HG03135 (cell line): ENCODE results near the gene IQSEC2.

Experiments
- ATAC-seq: cut with Tn5 transposase; IDR thresholded peaks from one replicate; pipeline ENCODE4 v1.9.1; 2021; ENCODE audit warnings: mild to moderate bottlenecking, moderate library complexity; ENCODE audit not compliant: unreplicated experiment

Gene IQSEC2

DNA sequence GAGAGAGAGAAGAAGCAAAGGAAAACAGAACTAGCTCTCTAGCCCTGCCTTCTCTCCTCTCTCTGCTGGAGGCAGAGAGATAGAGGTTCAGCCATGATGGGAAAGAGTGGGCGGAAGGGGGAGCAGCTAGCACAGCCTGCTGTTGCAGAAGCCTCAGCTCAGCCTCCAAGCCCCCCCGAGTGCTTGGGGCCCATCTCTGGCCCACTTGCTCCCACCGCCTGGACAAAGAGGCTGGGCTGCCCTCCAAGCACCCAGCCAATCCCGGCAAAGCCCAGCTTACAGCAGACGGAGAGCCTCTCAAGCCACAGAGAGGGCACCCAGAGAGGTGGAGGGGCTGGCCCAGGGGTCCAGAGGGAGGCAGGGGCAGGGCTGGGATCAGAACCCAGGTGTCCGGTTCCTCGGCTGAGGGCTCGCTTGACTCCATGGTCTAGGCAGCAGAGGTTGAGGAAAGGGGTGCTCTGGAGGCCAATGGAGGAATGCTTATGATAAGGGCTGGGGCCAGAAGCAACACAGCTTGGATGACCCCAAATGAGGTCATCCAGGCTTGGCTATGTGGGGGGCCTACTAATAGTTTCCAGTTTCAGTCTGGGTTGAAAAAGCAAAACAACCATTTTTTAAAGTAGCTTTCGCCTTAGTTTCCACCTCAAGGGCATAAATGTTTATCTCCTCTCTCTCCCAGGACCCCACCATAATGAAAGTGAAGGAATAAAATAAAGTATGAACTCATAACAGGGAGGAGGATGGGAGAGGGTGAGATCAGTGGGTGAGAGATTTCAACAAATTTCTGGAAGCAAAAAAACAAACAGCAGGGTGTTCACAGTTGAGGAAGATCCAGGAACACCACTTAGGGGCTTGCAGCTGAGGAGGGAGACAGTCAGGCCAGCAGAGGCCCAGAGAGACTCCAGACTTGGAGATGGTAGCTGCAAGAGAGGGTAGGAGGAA, 24.9 kb upstream of the IQSEC2 start:
- no peak for ATAC-seq

GRCh38 chrX:53305219-53305995, 24.0 kb upstream of the IQSEC2 start:
- ATAC-seq, result no peak

GRCh38 chrX:53303195-53303594, 21.8 kb upstream of the IQSEC2 start:
- no peak for ATAC-seq

DNA sequence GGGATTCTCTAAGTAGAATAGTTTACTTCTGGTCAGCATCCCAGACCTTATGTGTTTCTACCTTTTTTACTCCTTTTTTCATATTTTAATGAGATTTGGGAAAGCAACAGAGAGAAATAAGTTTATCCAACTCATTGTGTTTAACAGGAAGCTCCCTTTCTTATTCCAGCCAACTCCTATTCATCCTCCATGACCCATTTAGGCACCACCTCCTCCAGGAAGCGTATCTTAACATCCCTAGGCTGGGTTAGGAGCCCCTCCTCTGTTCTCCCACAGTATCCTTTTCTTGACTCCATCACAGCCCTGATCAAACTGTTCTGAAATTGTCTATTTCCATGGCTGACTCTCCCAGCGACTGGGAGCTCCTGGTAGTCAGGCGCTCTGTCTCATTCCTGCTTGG, 18.8 kb upstream of the IQSEC2 start:
- ATAC-seq, result no peak

DNA sequence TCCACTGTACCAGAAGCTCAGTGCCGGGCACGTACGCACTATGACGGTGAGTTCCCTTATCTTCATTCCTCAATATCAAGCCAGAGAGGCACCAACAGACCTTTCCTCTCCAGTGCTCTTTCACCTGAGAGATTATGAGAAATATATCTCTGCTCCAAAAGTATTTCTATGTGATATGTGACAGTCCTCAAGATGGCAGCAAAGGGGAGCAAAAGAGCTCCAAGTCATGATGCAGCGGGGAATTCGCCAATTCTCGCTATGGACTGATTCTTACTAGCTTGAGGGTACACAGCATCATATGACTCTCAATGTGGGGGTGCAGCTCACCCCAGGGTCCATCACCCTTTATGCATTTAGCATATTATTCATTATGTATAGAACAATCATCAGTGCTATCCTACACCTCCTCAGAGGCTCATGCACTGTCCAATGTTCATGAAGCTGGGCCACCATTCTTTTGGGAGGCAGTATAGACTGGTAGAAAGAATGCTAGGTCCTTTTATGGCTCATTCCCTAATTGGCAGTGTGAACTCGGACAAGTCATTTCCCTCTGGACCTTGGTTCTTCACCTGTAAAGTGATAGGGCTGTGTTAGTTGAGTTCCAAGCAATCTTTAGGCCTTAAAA, 12.8 kb upstream of the IQSEC2 start:
- no peak for ATAC-seq

GRCh38 chrX:53291596-53291995, 10.2 kb upstream of the IQSEC2 start:
- no peak for ATAC-seq

- no peak for ATAC-seq
Measured at GRCh38 chrX:53290441-53291041, 9.2 kb upstream of the IQSEC2 start.

- ATAC-seq, result no peak
Measured at GRCh38 chrX:53288189-53288588, 6.8 kb upstream of the IQSEC2 start.

DNA sequence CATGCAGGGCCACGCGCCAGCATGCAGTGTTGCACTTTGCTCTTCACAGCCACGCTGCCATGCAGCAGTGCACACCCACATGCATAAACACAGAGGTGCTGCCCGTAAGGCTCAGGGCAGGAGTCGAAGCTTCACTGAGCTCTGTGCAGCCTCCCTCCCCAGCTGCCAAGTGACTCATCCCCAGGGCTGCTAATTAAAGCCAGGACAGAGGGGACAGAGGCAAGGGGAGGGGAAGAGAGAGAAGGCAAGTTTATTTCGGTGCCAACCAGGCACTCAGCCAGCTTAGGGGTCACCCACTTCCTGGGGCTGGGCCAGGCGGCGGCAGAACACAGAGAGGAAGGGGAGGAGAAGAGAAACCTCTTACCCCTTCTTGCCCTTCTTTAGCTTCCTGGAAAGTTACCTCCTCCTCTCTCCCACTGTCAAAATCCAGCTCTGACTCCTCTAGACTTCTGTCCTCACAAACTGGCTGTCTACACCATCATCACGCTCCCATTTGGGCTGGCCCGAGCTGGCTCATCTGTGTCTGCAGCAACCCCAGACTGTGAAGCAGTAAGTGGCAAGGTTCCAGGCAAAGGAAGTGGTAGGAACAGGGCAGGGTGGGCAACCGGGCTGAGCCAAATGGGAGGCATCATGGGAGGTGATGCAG, 6.2 kb upstream of the IQSEC2 start:
- no peak for ATAC-seq

GRCh38 chrX:53286171-53286570, 4.8 kb upstream of the IQSEC2 start:
- no peak for ATAC-seq

DNA sequence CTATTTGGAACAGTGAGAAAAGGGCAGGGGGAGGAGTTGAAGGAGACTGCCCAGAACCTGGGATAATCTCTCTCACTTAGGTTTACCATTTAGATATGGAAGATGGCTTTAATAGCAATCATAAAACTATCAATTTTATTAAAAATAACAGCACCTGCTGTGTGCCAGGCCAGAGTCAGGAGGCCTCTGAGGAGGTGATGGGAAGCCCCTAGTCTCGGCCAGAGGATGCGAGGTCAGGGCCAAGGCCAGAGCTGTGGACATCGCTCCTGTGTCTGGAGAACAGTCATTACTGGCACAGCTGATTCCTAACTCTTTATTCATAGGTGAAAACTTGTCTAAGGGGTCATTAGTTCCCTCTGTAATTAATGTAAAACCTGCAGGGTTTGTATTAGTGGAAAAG, 4.2 kb upstream of the IQSEC2 start:
- ATAC-seq, result no peak

DNA sequence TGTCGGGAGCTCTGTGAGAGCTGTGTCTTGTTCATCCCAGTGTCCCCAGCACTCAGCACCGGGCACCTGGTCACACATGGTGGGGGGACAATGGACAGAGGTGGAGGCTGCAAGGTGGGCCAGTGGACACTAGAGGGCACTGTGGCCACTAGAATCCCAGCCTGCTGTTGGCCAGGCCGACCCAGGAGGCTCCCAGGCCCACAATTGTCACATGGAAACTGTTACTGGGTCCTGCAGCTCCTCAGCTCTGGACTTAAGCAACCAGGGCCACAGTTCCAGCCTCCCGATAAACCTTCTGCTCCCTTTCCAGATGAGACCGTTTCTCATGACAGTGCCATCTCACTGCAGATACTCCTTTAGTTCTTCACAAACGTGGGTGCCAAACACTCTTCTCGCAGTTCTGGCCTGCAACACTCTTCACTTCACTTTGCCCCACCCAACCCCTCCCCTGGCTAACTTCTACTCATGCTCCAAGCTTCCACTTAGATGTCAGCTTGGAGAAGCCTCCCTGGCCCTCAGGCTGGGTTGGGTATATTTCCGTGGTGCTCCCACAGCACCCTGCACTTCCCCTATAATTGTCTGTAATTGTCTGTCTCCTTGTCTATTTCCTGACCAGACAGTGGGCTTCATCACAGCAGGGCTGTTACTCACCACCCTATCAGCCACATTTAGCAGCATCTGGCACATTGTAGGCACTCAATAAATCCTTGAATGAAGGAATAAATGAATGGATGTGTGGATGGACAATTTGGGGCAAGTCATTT, 3.5 kb upstream of the IQSEC2 start:
- no peak for ATAC-seq

- ATAC-seq, result no peak
Measured at GRCh38 chrX:53283567-53283966, 2.2 kb upstream of the IQSEC2 start.

GRCh38 chrX:53283099-53283498, 1.7 kb upstream of the IQSEC2 start:
- no peak for ATAC-seq

GRCh38 chrX:53281963-53282695, 745 bp upstream of the IQSEC2 start:
- no peak for ATAC-seq

DNA sequence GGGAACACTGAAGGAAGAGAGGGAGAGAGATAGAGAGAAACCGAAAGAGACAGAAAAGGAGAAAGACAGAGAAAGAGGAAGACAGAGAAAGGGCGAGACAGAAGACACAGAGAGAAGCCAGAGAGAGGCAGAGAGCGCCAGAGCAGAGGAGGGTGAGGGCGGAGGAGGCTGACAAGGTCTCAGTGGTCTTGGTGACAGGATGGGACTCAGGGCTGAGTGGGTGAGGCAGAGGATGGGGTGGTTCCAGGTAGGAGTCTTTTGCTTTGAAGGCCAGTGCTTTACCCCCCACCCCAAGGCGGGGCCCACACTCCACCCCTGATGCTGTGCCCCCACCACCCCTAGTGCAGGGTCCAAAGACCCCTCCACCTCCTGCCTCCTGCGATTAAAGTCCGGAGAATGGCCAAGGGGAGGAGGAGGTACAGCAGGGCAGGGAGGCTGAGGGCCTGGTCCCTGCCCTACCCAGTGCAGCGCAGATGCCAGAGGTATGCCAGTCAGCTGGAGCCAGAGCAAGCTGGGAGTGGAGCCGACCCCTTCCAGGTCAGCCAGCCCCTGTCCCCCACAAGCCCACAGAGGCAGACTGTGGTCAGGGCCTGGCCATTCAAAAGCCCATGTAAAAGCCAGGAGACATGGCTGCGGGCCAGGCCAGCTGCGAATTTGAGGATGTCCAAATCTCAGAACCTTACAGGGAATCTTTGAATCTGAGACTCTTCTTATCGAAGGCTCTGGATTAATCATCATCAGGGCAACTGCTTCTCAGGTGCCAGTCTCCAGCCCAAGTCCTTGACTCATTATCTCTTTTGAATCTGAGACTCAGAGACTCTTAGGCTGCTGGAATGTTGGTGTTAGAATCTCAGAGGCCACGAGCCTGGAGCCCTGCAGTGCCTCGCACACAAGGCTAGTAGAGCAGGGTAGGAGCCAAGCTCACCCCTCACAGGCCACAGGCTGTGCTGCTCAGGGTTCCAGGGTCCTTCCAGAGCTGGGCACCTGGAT, 758 bp downstream of the IQSEC2 start:
- no peak for ATAC-seq

DNA sequence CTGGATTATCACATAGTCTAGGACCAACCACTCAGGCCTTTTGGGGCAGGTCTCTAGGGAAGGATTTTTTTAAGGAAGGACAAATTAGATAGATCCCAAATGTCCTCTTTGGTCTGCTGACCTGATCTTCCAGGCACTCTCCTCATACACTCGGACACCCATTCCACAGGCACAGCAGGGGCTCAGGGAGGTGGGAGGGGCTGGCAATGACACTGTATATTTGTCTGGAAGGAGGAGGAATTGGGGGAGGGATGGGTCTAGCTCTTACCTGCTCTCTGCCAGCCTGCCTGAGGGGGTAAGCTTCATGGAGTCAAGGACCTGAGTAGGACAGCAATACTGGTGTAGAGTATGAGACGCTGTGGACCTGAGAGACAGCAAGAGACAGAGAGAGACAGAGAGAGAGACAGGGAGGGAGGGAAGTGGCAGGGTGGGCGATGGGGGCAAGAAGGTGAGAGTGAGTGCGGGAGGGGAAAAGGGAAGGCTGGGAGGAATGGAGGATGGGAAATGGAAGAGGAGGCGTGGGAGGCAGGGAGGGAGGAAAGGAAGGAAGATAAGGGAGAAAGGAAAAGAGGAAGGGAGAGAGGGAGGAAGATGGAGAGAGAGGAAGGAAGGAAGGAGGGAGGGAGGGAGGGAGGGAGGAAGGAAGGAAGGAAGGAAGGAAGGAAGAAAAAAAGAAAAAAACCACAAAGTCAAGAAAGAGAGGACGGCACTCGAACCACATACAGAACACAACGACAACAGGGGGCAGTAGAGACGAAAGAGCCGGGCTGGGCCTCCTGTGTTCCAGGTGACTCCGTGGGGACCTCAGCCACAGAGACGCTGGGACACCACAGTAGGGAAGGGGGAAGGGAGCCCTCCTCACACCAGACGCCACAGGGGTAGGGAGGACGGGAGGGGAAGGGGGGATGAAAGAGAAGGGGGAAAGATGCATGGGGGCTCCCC, 1.8 kb downstream of the IQSEC2 start:
- no peak for ATAC-seq
